ENCODE data around the gene BDKRB1.

BDKRB1 gene

GRCh38 chr14:96281486-96281885 lies 25.5 kb downstream of the BDKRB1 start:
- no peak for DNase-seq (ENCODE audit: low read depth)

DNA sequence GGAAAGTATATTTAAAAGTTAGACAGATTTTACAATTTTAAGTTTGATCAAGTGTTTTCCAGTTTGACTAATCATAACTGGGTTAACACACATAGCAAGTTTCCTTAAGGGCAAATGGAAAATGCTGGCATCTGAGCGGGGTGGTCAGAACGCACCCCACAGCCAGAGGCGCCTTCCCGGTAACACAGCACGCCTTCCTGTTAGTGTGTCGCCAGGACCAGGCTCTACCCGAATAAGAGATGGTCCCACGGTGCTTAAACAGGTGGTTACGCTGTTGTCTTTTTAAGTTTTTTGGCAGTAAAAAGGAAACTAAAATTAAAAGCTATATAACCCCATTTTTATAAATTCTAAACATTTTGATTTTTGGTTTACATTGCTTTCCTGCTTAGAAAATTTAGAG lies 28.0 kb downstream of the BDKRB1 start:
- no peak for DNase-seq (ENCODE audit: low read depth)

- no peak for DNase-seq (ENCODE audit: low read depth)
Measured at GRCh38 chr14:96284430-96284829, 28.4 kb downstream of the BDKRB1 start.

- DNase-seq (ENCODE audit: low read depth), result no peak
Measured at GRCh38 chr14:96285667-96286066, 29.7 kb downstream of the BDKRB1 start.

DNA sequence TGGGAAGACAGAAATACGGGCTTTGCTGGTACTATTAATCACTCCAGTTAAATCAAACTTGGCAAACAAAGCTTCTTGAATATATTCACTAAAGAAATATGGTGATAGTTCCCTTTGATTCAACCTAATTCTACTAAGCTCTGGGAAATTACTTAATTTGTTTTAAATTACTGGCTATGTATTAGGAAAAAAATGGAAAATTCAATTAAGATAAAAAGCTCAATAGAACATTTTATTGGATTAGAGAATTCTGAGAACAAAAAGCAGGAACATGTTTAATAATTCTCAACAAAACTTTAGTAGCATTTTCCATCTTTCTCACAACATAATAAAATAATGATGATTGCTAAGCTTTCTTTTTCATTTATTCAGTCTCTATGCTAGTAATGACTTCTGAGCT lies 30.2 kb downstream of the BDKRB1 start:
- DNase-seq (ENCODE audit: low read depth), result no peak

GRCh38 chr14:96287856-96288255 lies 31.8 kb downstream of the BDKRB1 start:
- DNase-seq (ENCODE audit: low read depth), result no peak

DNA sequence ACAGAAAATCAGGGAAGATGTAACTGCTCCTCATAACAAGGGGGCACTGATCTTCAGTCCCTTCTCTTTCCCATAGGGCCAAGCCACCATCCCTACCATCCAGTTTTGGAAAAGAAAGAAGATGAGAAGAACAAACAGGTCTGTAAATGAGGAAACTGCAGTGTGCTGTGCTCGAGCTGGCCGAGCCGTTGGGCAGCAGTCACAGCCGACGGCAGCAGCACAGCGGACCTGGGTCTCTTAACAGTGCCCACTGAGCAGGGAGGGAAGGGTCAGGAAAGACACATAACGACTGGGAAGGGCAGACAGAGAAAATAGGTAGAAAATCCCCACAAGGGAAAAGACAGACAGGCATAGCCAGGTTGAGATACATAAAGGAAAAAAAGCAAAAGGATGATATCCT lies 38.2 kb downstream of the BDKRB1 start:
- DNase-seq (ENCODE audit: low read depth), result no peak

GRCh38 chr14:96297000-96297399 lies 41.0 kb downstream of the BDKRB1 start:
- DNase-seq (ENCODE audit: low read depth), result no peak

- no peak for DNase-seq (ENCODE audit: low read depth)
Measured at GRCh38 chr14:96297997-96298515, 42.0 kb downstream of the BDKRB1 start.

DNA sequence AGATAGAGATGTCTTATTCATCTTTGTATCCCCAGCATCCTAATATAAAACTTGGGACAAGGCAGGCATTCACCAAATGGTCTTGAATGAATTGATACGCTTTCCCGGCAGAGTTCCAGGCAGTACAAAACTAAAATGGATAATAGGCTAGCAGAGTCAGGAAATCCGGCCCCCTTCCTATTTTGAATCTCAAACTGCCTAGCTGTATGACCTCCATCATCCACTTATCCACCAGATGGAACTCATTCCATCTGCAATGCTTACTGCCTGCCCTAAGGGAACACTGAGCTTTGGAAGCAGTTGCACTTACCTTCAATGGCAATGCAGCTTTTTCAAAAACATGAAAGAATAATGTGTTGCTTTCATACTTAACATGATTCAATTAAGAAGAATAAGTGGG lies 43.4 kb downstream of the BDKRB1 start:
- DNase-seq (ENCODE audit: low read depth), result no peak

- no peak for DNase-seq (ENCODE audit: low read depth)
Measured at GRCh38 chr14:96303981-96304380, 48.0 kb downstream of the BDKRB1 start.

DNA sequence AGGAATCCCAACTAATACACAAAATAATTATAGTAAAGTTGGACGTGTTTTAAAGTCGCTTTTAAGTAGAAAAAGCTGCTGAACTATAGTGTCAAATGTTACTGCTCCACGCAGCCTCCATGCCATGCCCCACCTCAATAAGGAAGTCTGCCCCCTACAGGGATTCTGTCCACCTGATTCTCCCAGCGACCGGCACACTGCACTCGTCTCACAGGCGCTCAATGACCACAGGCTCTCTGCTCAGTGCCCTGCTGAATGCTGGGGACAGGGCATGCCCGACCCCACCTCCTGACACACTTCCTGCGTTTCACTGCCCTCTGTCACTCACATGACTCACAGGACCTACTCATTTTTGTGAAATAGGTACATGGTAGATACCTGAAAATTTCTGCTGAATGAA lies 48.9 kb downstream of the BDKRB1 start:
- no peak for DNase-seq (ENCODE audit: low read depth)

DNA sequence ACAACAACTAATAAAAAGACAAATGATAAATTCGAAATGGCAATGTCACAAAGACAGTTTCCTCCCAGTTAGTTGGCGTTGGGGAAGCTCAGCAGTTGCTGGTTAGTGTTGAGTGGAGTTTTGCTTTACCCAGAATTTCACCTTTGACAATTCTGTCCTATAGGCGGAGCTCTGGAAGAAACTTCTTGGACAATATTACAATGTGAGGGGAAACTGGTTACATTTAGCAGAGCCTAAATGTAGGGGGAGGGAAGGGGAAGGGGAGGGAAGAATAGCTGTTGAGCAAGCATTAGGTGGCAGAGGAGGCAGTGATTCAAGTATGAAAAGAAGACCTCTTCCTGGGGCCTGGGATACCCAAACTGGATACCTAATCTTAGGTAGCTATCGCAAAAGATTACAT lies 51.4 kb downstream of the BDKRB1 start:
- DNase-seq (ENCODE audit: low read depth), result no peak

- DNase-seq (ENCODE audit: low read depth), result no peak
Measured at GRCh38 chr14:96309133-96309895, 53.3 kb downstream of the BDKRB1 start.

DNA sequence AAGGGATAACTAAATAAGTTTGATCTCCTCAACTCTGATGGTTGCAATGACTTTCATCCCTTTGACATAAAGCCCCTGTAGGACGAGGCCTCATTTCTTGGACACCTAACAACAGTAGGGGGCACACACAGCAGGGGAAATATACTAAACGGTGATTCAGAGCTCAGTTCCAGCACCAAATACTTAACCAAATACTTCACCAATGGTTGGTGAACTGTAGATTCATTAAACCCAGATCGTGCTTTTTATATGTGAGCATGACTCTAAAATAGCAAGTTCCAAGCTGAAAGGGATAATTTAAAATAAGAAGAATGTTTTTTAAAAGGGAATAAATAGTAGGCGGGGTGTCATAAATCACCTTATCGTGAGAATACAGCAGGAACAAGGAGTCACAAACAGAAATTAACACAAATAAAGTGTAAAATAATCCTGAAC lies 53.9 kb downstream of the BDKRB1 start:
- DNase-seq (ENCODE audit: low read depth), result no peak

- DNase-seq (ENCODE audit: low read depth), result no peak
Measured at GRCh38 chr14:96310906-96311305, 54.9 kb downstream of the BDKRB1 start.
